Panc1 (cell line): ENCODE data around the gene HTR3D.

ENCODE experiments used
- CTCF ChIP-seq: fragments of 450-650 bp; IDR thresholded peaks from 2 replicates; pipeline ENCODE4 v1.5.1; 2017; ENCODE audit warnings: mild to moderate bottlenecking
- POLR2AphosphoS5 ChIP-seq: IDR thresholded peaks from 2 replicates; pipeline ENCODE4 v1.6.1; 2012; ENCODE audit warnings: mild to moderate bottlenecking, low read depth, low read length, moderate library complexity
- REST ChIP-seq, 2 experiments: IDR thresholded peaks; 2 replicates each; pipeline ENCODE4 v1.6.1; 2011 to 2012; ENCODE audit warnings: low read depth in 2 of 2, control low read depth in 1 of 2, low read length in 1 of 2, mild to moderate bottlenecking in 1 of 2, moderate library complexity in 1 of 2; ENCODE audit not compliant: insufficient read depth in 1 of 2
- SIN3A ChIP-seq: IDR thresholded peaks from 2 replicates; pipeline ENCODE4 v1.6.1; 2012; ENCODE audit warnings: low read depth, mild to moderate bottlenecking, low read length, moderate library complexity, borderline replicate concordance; ENCODE audit not compliant: insufficient read depth
- TCF7L2 ChIP-seq: IDR thresholded peaks from 2 replicates; pipeline ENCODE4 v1.6.1; 2011; ENCODE audit warnings: mild to moderate bottlenecking, low read depth, low read length, inconsistent platforms

GRCh38 chr3:184011937-184012889 lies 19.3 kb upstream of the HTR3D start:
- TF ChIP-seq CTCF (no peak), POLR2AphosphoS5 (no peak), TCF7L2 (no peak), SIN3A (no peak), REST (IDR thresholded peaks at IDR 0.05; ENCODE audit: insufficient read depth in 1 of 2, low read depth in 2 of 2, low read length in 1 of 2) (no peak)
